Uterus (tissue), 4 donors: ENCODE results near the gene LY6G6D. TPM values are rescaled to one million over a fixed set of nuclear protein-coding genes. Genes with fewer than 3 reads are reported as not detected.
A peak's percentile ranks its signal among the peaks of the same experiment; 100 is the strongest.

Experiments used
- DNase-seq, 2 donors: peaks; one replicate each; pipeline ENCODE4 v3.0.0-alpha.2; 2019 to 2020
- H3K27ac ChIP-seq, 2 donors: fragments of 200-600 bp; sonication (generic); 1 replicate in 1 of 2; 2 replicates in 1 of 2; pipeline ENCODE4 v1.5.1; 2016 to 2018
- H3K27me3 ChIP-seq, 2 donors: fragments of 200-600 bp; sonication (generic); one replicate each; pipeline ENCODE4 v1.5.1; 2018 to 2019; ENCODE audit warnings: control low read depth in 1 of 2
- H3K36me3 ChIP-seq, 2 donors: fragments of 200-600 bp; sonication (generic); one replicate each; pipeline ENCODE4 v1.5.1; 2019; ENCODE audit warnings: control low read depth in 1 of 2
- H3K4me1 ChIP-seq, 2 donors: fragments of 200-600 bp; sonication (generic); one replicate each; pipeline ENCODE4 v1.5.1; 2018 to 2019; ENCODE audit warnings: control low read depth in 1 of 2
- H3K4me3 ChIP-seq, 2 donors: fragments of 200-600 bp; sonication (generic); 1 replicate in 1 of 2; 2 replicates in 1 of 2; pipeline ENCODE4 v1.5.1; 2018 to 2019; ENCODE audit warnings: mild to moderate bottlenecking in 1 of 2
- H3K9me3 ChIP-seq, 2 donors: fragments of 200-600 bp; sonication (generic); one replicate each; pipeline ENCODE4 v1.5.1; 2019; ENCODE audit warnings: control low read depth in 1 of 2
- CTCF ChIP-seq, 4 experiments: fragments of 200-600 bp in 2 of 4; fragments of 450-650 bp in 2 of 4; sonication (generic) in 2 of 4; IDR thresholded peaks; one replicate each; pipeline ENCODE4 v1.5.1; 2016 to 2019; ENCODE audit warnings: antibody characterized with exemption in 4 of 4, mild to moderate bottlenecking in 2 of 4, moderate library complexity in 1 of 4
- POLR2A ChIP-seq, 2 donors: fragments of 450-650 bp; IDR thresholded peaks; one replicate each; pipeline ENCODE4 v1.6.1; 2016; ENCODE audit warnings: antibody characterized with exemption in 2 of 2, mild to moderate bottlenecking in 1 of 2, moderate library complexity in 1 of 2
- intact Hi-C: fragments of 100-400 bp; cut with DNase I; formaldehyde crosslinking; loops from one replicate; pipeline ENCODE4 v1.15.1; 2023; ENCODE audit warnings: low total_unique reads
- total RNA-seq, 4 donors: library from RNA; depleted of rRNA in 3 of 4; stranded (reverse); fragments of >200 nt in 3 of 4; gene quantifications; one replicate each; pipeline versions ENCODE4 v1.1.0 to v1.2.4, GENCODE V29; 2014 to 2023
- donor health status: DM: yes; HTN: yes; CAD: no.

The LY6G6D gene
- total RNA-seq, 4 donors from 2014 or later, result 2.0 TPM; not detected in 3

- Histone ChIP-seq H3K27ac (peak overlapping the region; percentile 93 to 100), H3K4me3 (peak overlapping the region in 1 of 2 donors; percentile 97), H3K27me3 (no peaks in the 10 kb centered on the region), H3K9me3 (no peaks in the 10 kb centered on the region), H3K36me3 (no peaks in the 10 kb centered on the region), H3K4me1 (peaks cover 6 to 21% of the 10 kb centered on the region in 2 donors)
- DNase-seq, result no peak
- TF ChIP-seq CTCF (IDR thresholded peaks at IDR 0.05), result no peak
- no peak for TF ChIP-seq POLR2A (IDR thresholded peaks at IDR 0.05)
- intact Hi-C loops, result loop anchor here (10.0 kb wide), 1 partner anchor 64 kb away; the partner anchor contains the start of gene VARS1
These were observed 15.5 kb downstream of the LY6G6D start for GRCh38 chr6:31730631-31731086.

- Histone ChIP-seq H3K36me3 (no peaks in the 10 kb centered on the region), H3K27ac (peak overlapping the region in 1 of 2 donors; percentile 93), H3K4me3 (no peak overlapping the region), H3K4me1 (peaks cover 6 to 25% of the 10 kb centered on the region in 2 donors), H3K9me3 (no peaks in the 10 kb centered on the region), H3K27me3 (no peaks in the 10 kb centered on the region)
- no peak for TF ChIP-seq CTCF (IDR thresholded peaks at IDR 0.05)
- TF ChIP-seq POLR2A (IDR thresholded peaks at IDR 0.05), result no peak
- DNase-seq, result no peak
- intact Hi-C loops, result loop anchor here (10.0 kb wide), 1 partner anchor 63 kb away; the partner anchor contains the start of gene VARS1
These were observed 16.9 kb downstream of the LY6G6D start for GRCh38 chr6:31732029-31732428.

GRCh38 chr6:31733734-31734133 is 18.6 kb downstream of the LY6G6D start:
- Histone ChIP-seq H3K4me3 (no peak overlapping the region), H3K36me3 (no peaks in the 10 kb centered on the region), H3K4me1 (peaks cover 0 to 25% of the 10 kb centered on the region in 2 donors)

GRCh38 chr6:31734247-31734820 is 19.2 kb downstream of the LY6G6D start:
- no peaks in the 10 kb centered on the region for H3K36me3 ChIP-seq
- intact Hi-C loops, result loop anchor here (10.0 kb wide), 1 partner anchor 60 kb away; the partner anchor contains the start of gene VARS1
- H3K4me1 ChIP-seq, result peaks cover 0 to 25% of the 10 kb centered on the region in 2 donors
- H3K27ac ChIP-seq, result peak overlapping the region; percentile 86 to 95
- DNase-seq, result no peak
- H3K4me3 ChIP-seq, result peak overlapping the region; percentile 61 to 63
- TF ChIP-seq POLR2A (IDR thresholded peaks at IDR 0.05) (no peak), CTCF (IDR thresholded peaks at IDR 0.05) (no peak)
- H3K9me3 ChIP-seq, result no peaks in the 10 kb centered on the region
- no peaks in the 10 kb centered on the region for H3K27me3 ChIP-seq

More at GRCh38 chr6:31733734-31734133, 18.6 kb downstream of the LY6G6D start:
- no peak for TF ChIP-seq CTCF (IDR thresholded peaks at IDR 0.05)
- TF ChIP-seq POLR2A (IDR thresholded peaks at IDR 0.05), result no peak
- H3K9me3 ChIP-seq, result no peaks in the 10 kb centered on the region
- H3K27me3 ChIP-seq, result no peaks in the 10 kb centered on the region
- no peak for DNase-seq
- intact Hi-C loops, result loop anchor here (10.0 kb wide), 1 partner anchor 61 kb away; the partner anchor contains the start of gene VARS1
- peak overlapping the region; percentile 86 to 95 for H3K27ac ChIP-seq

- peak; percentile 52 to 72 for DNase-seq
- H3K27ac ChIP-seq, result peak overlapping the region; percentile 86 to 95
- H3K36me3 ChIP-seq, result no peaks in the 10 kb centered on the region
- H3K9me3 ChIP-seq, result no peaks in the 10 kb centered on the region
- intact Hi-C loops, result loop anchor here (10.0 kb wide), 1 partner anchor 60 kb away; the partner anchor contains the start of gene VARS1
- H3K4me1 ChIP-seq, result peaks cover 0 to 25% of the 10 kb centered on the region in 2 donors
- H3K4me3 ChIP-seq, result peak overlapping the region; percentile 61 to 63
- H3K27me3 ChIP-seq, result no peaks in the 10 kb centered on the region
- TF ChIP-seq CTCF (IDR thresholded peaks at IDR 0.05), result no peak
- peak; percentile 44 to 53 for TF ChIP-seq POLR2A (IDR thresholded peaks at IDR 0.05)
These were observed 19.8 kb downstream of the LY6G6D start for GRCh38 chr6:31734821-31735406.
